Neuron (in vitro differentiated cells): ENCODE data around the gene ZNF117.
"Not testable (repeated sequence)": the region's sequence is repeated elsewhere in the genome, so short reads cannot be mapped to it uniquely, and the experiment has no call there.

Source experiments
- H2AFZ ChIP-seq: one replicate; pipeline ENCODE4 v1.6.1; 2013; ENCODE audit warnings: low read depth, mild to moderate bottlenecking, inconsistent platforms, low read length, moderate library complexity
- H3K27me3 ChIP-seq: one replicate; pipeline ENCODE4 v1.6.1; 2013; ENCODE audit warnings: low read length; ENCODE audit not compliant: insufficient read depth
- H3K36me3 ChIP-seq: one replicate; pipeline ENCODE4 v1.6.1; 2013; ENCODE audit warnings: low read length; ENCODE audit not compliant: insufficient read depth
- H3K4me1 ChIP-seq: one replicate; pipeline ENCODE4 v1.6.1; 2013; ENCODE audit warnings: low read length; ENCODE audit not compliant: insufficient read depth
- H3K4me3 ChIP-seq: 2 replicates; pipeline ENCODE4 v1.5.1; 2013; ENCODE audit warnings: mild to moderate bottlenecking, low read length, moderate library complexity
- H3K9me3 ChIP-seq: one replicate; pipeline ENCODE4 v1.6.1; 2013; ENCODE audit warnings: low read length

Gene ZNF117

DNA sequence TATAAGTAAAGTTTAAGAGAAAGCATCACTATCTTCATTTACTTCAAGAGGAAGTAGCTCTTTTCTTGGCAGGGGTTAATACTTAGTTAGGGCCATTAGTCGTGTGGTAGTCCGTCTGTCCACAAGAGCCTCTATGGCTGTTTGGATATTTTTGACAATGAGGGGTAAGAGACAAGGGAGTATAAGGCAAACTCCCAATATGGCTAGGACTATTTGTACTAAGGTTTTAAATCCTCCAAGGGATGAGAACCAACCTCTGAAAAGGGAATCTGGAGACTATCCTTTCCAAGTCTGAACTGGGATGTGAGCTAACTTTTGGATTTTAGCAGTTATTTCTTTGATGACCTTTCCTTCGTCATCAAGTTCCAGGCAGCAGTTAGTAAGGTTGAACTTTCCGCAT, at the start of gene ZNF117:
TSS of gene ZNF117 (minus strand) at position 101 of the 400 bp plus-strand sequence.
- Histone ChIP-seq H3K4me1 (no peaks in the 10 kb centered on the region), H2AFZ (no peak within 1 kb of the TSS), H3K36me3 (peaks cover 70% of the 10 kb centered on the region), H3K4me3 (no peak within 1 kb of the TSS), H3K27me3 (no peaks in the 10 kb centered on the region), H3K9me3 (peaks cover 62% of the 10 kb centered on the region)

DNA sequence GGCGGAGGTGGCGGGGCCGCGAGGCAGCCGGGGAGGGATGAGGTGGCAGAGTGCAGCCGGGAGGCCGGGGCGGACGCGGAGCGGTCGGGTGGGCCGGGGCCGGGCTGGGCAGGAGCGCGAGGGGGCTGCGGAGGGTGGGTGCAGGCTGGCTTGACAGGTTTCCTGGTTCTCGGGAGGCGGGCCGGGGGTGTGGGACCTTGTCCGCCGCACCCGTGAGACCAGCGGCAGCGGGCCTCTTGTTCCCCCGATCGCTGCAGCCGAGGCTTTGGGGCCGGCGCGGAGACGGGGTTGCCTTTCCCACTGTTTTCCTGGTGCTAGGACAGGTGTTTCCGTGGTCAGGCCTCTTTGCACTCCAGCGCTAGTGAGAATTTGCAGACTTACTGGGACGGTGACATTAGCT, 47.9 kb upstream of the ZNF117 start:
- H3K9me3 ChIP-seq, H3K36me3 ChIP-seq, H2AFZ ChIP-seq, H3K4me1 ChIP-seq, H3K27me3 ChIP-seq: not testable (repeated sequence)
- H3K4me3 ChIP-seq, result peak overlapping the region; percentile 57

DNA sequence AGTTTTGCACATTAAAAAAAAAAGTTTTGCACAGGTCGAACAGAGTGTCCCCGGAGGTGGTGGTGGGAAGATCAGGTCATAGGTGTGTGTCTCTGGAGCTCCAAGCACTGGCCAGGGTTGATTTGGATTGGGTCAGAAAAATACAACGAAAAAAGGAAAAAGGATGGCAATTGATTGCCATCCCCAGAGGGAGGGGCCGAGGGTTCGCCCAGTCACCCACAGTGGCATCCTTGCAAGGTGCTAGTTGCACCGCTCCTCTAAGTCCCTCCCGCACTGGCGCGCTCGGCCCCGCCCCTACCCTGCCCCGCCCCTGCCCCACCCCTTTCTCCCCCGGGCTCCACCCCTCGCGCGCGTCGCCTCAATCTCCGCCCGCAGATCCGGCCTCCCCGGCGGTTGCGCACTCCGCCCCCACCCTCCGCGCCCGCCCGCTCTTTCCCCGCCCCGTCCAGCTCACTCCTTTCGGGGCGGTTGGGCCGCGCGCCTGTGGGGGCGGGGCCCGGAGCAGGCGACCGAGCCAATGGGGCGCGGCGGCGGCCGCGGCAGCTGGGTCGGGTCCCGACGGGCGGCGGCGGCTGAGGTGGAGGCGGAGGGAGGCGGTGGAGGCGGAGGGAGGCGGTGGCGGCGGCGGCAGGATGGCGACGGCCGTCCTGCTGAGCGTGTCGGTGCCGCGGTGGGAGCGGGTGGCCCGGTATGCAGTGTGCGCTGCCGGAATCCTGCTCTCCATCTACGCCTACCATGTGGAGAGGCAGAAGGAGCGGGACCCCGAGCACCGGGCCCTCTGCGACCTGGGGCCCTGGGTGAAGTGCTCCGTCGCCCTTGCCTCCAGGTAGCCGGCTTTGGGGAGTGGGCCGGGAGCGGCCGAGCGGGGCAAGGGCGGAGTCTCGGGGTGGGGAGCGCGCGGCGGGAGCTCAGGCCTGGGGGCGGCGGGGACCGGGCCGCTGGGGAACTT, 47.2 kb upstream of the ZNF117 start:
- Histone ChIP-seq H3K9me3 (no peaks in the 10 kb centered on the region), H3K36me3 (no peaks in the 10 kb centered on the region), H3K4me3 (peak overlapping the region; percentile 57), H2AFZ (no peak overlapping the region), H3K27me3 (no peaks in the 10 kb centered on the region), H3K4me1 (peaks cover 7% of the 10 kb centered on the region)

DNA sequence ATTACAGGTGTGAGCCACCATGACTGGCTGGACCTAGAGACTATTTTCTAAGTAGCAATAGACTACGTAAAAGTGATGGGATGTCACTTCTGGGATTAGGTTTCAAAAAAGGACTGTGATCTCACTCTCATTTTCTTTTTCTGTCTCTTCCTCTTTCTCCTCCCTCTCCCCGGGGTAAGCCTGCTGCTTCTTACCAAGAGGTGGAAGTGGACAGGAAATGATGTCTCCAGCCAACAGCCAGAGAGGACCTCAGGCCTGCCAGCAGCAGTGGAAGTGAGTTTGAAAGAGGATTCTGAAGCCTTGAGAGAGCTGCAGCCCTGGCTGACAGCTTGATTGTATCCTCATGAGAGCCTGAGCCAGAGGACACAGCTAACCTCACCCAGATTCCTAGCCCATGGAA, 45.7 kb upstream of the ZNF117 start:
- not testable (repeated sequence) for H3K27me3 ChIP-seq, H3K4me1 ChIP-seq, H3K4me3 ChIP-seq, H3K9me3 ChIP-seq, H3K36me3 ChIP-seq, H2AFZ ChIP-seq

DNA sequence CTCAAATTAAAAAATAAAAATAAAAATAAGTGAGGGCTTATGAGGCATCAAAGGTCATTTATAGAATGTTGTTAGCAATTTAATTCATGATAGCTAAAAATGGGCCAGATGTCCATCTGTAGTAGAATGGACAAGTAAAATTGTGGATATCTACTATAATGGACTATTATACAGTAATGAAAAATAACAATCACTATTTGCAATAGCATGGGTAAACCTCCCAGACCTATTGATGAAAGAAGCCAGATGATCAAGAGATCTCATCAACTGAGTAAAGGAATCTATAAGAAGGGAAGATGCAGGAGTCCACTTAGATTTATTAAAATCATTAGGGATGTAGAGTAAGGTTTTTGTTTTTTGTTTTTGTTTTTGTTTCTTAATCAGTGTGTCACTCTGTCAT, 44.6 kb upstream of the ZNF117 start:
- H3K4me3 ChIP-seq, H3K9me3 ChIP-seq, H3K4me1 ChIP-seq, H3K27me3 ChIP-seq, H3K36me3 ChIP-seq, H2AFZ ChIP-seq: not testable (repeated sequence)

DNA sequence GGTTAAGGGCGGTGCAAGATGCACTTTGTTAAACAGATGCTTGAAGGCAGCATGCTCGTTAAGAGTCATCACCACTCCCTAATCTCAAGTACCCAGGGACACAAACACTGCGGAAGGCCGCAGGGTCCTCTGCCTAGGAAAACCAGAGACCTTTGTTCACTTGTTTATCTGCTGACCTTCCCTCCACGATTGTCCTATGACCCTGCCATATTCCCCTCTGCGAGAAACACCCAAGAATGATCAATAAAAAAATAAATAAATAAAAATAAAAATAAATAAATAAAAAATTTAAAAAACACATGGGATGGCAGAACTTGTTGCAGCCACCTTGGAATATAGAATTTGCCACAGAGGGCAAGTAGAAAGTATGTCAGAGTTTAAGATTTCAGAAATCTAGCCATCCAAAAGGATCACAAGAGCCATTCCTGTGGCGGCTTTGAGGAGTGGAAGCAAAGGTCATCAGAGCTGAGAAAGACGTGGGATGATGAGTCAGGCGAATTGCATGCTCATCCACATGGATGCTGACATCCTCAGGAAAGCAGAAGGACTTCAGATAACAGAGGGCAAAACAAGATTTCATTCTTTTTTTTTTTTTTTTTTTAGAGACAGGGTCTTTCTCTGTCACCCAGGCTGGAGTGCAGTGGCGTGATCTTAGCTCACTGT, 43.4 kb upstream of the ZNF117 start:
- H2AFZ ChIP-seq, H3K27me3 ChIP-seq, H3K4me3 ChIP-seq, H3K36me3 ChIP-seq, H3K4me1 ChIP-seq, H3K9me3 ChIP-seq: not testable (repeated sequence)

DNA sequence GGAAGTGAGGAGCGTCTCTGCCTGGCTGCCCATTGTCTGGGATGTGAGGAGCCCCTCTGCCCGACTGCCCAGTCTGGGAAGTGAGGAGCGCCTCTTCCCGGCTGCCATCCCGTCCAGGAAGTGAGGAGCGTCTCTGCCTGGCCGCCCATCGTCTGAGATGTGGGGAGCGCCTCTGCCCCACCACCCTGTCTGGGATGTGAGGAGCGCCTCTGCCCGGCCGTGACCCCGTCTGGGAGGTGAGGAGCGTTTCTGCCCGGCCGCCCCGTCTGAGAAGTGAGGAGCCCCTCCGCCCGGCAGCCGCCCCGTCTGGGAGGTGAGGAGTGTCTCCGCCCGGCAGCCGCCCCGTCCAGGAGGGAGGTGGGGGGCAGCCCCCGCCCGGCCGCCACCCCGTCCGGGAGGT, 42.6 kb upstream of the ZNF117 start:
- H3K27me3 ChIP-seq, H3K4me1 ChIP-seq, H3K4me3 ChIP-seq, H3K9me3 ChIP-seq, H3K36me3 ChIP-seq, H2AFZ ChIP-seq: not testable (repeated sequence)

DNA sequence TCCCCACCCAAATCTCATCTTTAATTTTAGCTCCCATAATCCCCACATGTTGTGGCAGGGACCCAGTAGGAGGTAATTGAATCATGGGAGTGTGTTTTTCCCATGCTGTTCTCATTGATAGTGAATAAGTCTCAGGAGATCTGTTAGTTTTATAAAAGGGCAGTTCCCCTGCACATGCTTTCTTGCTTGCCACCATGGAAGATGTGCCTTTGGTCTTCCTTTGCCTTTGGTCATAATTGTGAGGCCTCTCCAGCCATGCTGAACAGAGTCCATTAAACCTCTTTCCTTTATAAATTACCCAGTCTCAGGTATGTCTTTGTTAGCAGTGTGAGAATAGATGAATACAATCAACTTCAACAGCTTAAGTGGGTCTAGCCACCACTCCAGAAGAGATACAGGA, 34.2 kb upstream of the ZNF117 start:
- H3K9me3 ChIP-seq, H3K4me1 ChIP-seq, H2AFZ ChIP-seq, H3K36me3 ChIP-seq, H3K27me3 ChIP-seq, H3K4me3 ChIP-seq: not testable (repeated sequence)

DNA sequence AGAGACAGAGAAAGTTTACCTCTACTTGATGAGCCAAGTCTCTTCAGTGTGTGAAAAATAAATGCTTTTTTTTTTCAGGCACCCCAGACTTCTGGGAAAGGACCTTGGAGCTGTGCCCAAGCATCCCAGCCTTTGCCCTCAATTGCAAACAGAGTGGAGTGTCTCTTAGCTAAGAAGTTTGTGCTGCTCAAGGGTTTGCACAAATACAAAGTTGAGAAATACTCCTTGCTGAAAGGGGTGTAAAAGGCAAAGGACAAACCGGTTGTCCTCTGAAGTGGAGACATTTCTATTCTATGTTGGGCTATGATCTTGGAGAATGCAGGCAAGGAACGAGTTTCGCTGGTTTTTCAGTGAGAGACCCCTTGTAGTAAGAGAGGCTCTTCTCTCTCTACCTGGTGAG, 30.1 kb upstream of the ZNF117 start:
- not testable (repeated sequence) for H3K4me3 ChIP-seq, H3K9me3 ChIP-seq, H3K27me3 ChIP-seq, H3K36me3 ChIP-seq, H2AFZ ChIP-seq, H3K4me1 ChIP-seq

DNA sequence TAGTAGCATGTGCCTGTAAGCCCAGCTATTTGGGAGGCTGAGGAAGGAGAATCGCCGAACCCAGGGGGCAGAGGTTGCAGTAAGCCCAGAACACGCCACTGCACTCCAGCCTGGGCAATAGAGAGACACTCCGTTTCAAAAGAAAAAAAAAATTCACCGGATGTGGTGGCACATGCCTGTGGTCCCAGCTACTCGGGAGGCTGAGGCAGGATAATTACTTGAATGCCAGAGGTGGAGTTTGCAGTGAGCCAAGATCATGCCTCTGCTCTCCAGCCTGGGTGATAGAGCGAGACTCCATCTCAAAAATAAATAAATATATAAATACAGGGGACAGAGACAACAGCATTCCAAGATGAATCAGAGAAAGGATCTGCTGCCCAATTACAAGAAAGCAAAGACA, 19.0 kb upstream of the ZNF117 start:
- not testable (repeated sequence) for H3K9me3 ChIP-seq, H3K4me1 ChIP-seq, H2AFZ ChIP-seq, H3K36me3 ChIP-seq, H3K27me3 ChIP-seq, H3K4me3 ChIP-seq

DNA sequence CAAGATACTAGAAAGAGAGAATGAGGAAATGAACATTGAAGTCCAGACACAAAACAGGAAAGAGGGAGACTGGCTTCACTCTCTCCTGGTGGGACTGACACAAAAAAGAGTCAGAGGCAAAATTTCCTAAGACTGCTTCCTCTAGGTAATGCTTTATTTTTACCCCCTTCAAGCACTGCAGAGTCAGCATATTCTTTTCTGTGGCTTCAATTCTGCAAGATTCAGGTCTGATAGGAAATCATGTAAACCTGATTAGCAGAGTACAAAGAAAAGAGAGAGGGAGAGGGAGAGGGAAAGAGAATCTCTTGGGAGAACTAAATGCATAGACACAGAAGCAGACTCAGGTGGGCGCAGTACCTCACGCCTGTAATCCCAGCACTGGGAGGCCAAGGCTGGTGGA, 18.6 kb upstream of the ZNF117 start:
- not testable (repeated sequence) for H3K9me3 ChIP-seq

DNA sequence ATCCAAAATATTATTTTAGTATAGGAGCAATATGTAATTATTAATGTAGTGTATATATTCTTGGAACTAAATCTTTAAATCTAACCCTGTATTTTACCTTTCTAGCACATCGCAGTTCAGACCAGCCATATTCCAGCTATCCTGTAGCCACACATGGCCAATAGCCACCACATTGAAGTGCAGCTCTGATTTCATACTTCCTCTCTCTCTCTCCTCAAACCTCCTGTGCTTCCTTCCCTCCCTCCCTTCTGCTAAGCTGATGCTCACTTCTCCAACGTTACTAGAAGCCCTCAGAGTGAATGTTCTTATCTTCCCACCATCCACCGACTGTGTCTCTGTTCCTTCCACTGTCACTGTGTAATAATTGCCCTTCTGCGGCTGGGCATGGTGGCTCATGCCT, 16.2 kb upstream of the ZNF117 start:
- peaks cover 13% of the 10 kb centered on the region for H3K9me3 ChIP-seq
- not testable (repeated sequence) for H3K27me3 ChIP-seq
- H3K4me1 ChIP-seq, result peaks cover 10% of the 10 kb centered on the region
- peak overlapping the region; percentile 33 for H2AFZ ChIP-seq
- H3K4me3 ChIP-seq, result peak overlapping the region; percentile 94
- peaks cover 20% of the 10 kb centered on the region for H3K36me3 ChIP-seq

More for the DNA sequence above, 18.6 kb upstream of the ZNF117 start:
- not testable (repeated sequence) for H3K27me3 ChIP-seq, H2AFZ ChIP-seq, H3K36me3 ChIP-seq, H3K4me3 ChIP-seq
- peaks cover 10% of the 10 kb centered on the region for H3K4me1 ChIP-seq

DNA sequence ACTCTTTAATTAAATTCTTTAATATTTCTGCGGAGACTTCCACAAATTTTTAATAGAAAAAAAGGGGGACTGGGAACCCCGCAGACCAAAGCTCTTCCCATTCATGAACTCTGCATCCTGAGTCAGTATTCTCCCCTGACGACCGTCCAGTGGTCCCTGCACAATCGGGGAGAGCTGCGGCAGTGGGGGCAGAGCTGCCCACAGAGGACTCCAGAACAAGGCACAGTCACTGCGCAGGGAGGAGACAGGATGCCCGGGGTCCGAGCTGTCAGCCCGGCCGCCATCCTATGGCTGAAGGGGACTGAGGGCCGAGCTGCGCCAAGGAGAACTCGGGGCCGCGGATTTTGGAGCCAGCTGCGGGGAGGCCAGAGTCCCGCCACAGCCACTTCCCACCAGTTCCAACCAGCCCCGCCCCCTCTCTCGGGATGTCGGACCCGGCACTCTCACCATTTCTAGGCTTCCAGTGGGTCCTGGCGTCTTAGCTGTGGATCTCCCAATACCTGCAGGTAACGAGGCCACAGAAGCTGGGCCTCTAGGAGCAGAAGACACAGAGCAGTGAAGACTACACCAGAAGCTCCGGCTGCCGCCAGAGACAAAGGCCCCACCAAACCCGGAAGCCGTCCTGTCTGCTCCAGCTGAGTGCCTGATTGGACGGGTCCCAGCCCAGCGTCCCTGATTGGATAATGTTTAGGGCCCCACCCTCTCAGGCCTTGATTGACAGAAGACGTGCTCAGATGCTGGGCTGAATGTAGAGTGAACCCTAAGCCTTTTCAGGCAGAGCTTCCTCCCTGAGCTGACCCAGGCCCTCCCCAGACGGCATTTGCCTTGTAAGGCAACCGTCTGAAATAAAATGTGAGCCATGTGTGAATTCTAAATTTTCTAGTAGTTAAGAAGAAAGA, 15.5 kb upstream of the ZNF117 start, which contains the start of gene ERV3-1:
TSS of gene ERV3-1 (minus strand) at position 594 of the 899 bp plus-strand sequence. CDS start 13,661 bp downstream, outside the sequence.
- H2AFZ ChIP-seq, result peak within 1 kb of the TSS; percentile 65
- peak within 1 kb of the TSS; percentile 94 for H3K4me3 ChIP-seq
- H3K27me3 ChIP-seq, result no peaks in the 10 kb centered on the region

More for the DNA sequence above, 15.5 kb upstream of the ZNF117 start, which contains the start of gene ERV3-1:
- peaks cover 10% of the 10 kb centered on the region for H3K4me1 ChIP-seq
- H3K36me3 ChIP-seq, result peaks cover 23% of the 10 kb centered on the region
- H3K9me3 ChIP-seq, result peaks cover 18% of the 10 kb centered on the region
